Sigmoid colon (tissue), 4 donors: ENCODE results near the gene TRMU.

Source experiments
- POLR2A ChIP-seq, 2 donors: fragments of 450-650 bp; IDR thresholded peaks; one replicate each; pipeline ENCODE4 v1.6.1; 2016; ENCODE audit warnings: antibody characterized with exemption in 2 of 2, mild to moderate bottlenecking in 2 of 2, moderate library complexity in 2 of 2
- POLR2AphosphoS5 ChIP-seq, 4 donors: sonication (generic); formaldehyde crosslinking; IDR thresholded peaks; one replicate each; pipeline ENCODE4 v1.6.1; 2017; ENCODE audit warnings: antibody characterized with exemption in 4 of 4

GRCh38 chr22:46348099-46348695 lies 12.7 kb downstream of the TRMU start:
- TF ChIP-seq POLR2A (IDR thresholded peaks at IDR 0.05) (no peak), POLR2AphosphoS5 (IDR thresholded peaks at IDR 0.05) (no peak)
